Activated CD8-positive, alpha-beta memory T cell treated with anti-CD3 and anti-CD28 coated beads, Interleukin-2, amount 10 ng/mL, durations not matched to agents 7 days and 5 days (primary cell): ENCODE measurements around the gene PARD6G. TPM values are rescaled to one million over a fixed set of nuclear protein-coding genes. Genes with fewer than 3 reads are reported as not detected.

Source experiments
- ATAC-seq: fragments of 150-1000 bp; cut with Tn5 transposase; one replicate; pipeline ENCODE4 v1.10.0; 2021; ENCODE audit warnings: moderate library complexity
- CTCF ChIA-PET: fragments of 350-600 bp; sonication (Branson Sonifier 250); formaldehyde crosslinking; loops from one replicate; lab custom pipeline; 2021; ENCODE audit warnings: antibody characterized with exemption; lab: Charles Lee
- DNase-seq: peaks from one replicate; pipeline ENCODE4 v3.0.0-alpha.2; 2020
- H3K27ac Mint-ChIP-seq: one replicate; pipeline ENCODE4 v1.8.0; 2021; ENCODE audit warnings: mild to moderate bottlenecking, mixed read lengths
- H3K27me3 Mint-ChIP-seq: one replicate; pipeline ENCODE4 v1.8.0; 2021; ENCODE audit warnings: mixed read lengths
- H3K36me3 Mint-ChIP-seq: one replicate; pipeline ENCODE4 v1.8.0; 2021; ENCODE audit warnings: mild to moderate bottlenecking, mixed read lengths
- H3K4me1 Mint-ChIP-seq: one replicate; pipeline ENCODE4 v1.8.0; 2021; ENCODE audit warnings: mixed read lengths
- H3K4me3 Mint-ChIP-seq: one replicate; pipeline ENCODE4 v1.8.0; 2021; ENCODE audit warnings: mild to moderate bottlenecking, moderate library complexity, mixed read lengths
- H3K9me3 Mint-ChIP-seq: one replicate; pipeline ENCODE4 v1.8.0; 2022; ENCODE audit warnings: low read depth, mixed read lengths
- total RNA-seq, 2 experiments: library from RNA; stranded (reverse); gene quantifications; one replicate each; pipeline ENCODE4 v1.2.3, GENCODE V29; 2021

The PARD6G gene
- total RNA-seq, 2 experiments from 2014 or later, result 0.41 to 0.98 TPM

DNA sequence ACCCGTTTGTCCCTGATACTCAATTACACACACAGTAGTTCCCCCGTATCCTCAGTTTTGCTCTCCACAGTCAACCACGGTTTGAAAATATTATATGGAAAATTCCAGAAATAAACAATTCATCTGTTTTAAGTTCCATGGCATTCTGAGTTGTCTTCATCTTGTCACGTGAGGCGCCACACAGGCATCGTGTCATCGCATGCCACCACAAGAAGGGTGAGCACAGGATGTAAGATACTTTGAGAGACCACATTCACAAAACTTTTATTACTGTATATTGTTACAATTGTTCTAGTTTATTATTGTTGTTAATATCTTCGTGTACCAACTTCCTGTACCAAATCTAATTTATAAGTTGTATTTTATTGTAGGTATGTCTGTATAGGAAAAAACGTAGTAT lies 120.5 kb downstream of the PARD6G start:
- peaks cover 56% of the 10 kb centered on the region for H3K36me3 Mint-ChIP-seq
- H3K4me3 Mint-ChIP-seq, result no peak overlapping the region
- H3K27me3 Mint-ChIP-seq, result no peaks in the 10 kb centered on the region
- CTCF ChIA-PET, result no interaction called here
- peaks cover 28% of the 10 kb centered on the region for H3K4me1 Mint-ChIP-seq
- peaks cover 2% of the 10 kb centered on the region for H3K9me3 Mint-ChIP-seq
- peak overlapping the region; percentile 34 for H3K27ac Mint-ChIP-seq
- ATAC-seq, result no peak
- no peak for DNase-seq

DNA sequence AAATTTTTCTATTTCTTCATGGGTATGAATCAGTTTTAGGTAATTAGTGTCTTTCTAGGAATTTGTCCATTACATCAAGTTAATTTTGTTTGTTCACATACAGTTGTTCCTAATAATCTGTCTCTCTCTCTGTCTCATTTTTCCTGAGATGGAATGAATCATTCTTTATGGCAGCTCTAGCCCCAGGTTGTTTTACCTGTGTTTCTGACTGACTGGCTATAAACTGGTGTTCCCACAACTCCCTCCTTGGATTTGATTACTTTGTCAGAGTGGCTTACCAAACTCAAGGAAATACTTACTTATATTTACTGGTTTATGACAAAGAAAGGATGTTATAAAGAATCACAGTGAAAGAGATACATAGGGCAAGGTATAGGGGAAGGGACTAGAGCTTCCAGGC lies 123.2 kb downstream of the PARD6G start:
- H3K27me3 Mint-ChIP-seq, result no peaks in the 10 kb centered on the region
- H3K9me3 Mint-ChIP-seq, result peaks cover 2% of the 10 kb centered on the region
- H3K4me3 Mint-ChIP-seq, result no peak overlapping the region
- peaks cover 62% of the 10 kb centered on the region for H3K36me3 Mint-ChIP-seq
- CTCF ChIA-PET, result no interaction called here
- H3K4me1 Mint-ChIP-seq, result peaks cover 15% of the 10 kb centered on the region
- DNase-seq (no peak), ATAC-seq (no peak)
- H3K27ac Mint-ChIP-seq, result no peak overlapping the region

DNA sequence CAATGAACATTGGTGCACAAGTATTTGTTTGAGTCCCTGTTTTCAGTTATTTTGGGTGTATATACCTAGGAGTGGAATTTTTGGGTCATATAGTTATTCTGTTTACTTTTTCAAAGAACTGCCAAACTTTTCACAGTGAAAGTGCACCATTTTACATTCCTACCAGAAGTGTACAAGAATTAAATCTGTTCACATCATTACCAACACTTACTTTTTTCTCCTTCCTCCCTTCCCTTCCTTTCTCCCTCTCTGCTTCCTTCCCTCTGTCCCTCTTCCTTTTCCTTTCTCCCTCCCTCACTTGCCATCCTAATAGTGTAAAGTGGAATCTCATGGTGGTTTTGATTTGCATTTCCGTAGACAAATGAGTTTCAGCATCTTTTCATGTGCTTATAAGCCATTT lies 126.4 kb downstream of the PARD6G start:
- DNase-seq (no peak), ATAC-seq (no peak)
- no peak overlapping the region for H3K27ac Mint-ChIP-seq
- H3K4me1 Mint-ChIP-seq, result peaks cover 2% of the 10 kb centered on the region
- peaks cover 58% of the 10 kb centered on the region for H3K36me3 Mint-ChIP-seq
- no peaks in the 10 kb centered on the region for H3K9me3 Mint-ChIP-seq
- H3K4me3 Mint-ChIP-seq, result no peak overlapping the region
- no peaks in the 10 kb centered on the region for H3K27me3 Mint-ChIP-seq
- CTCF ChIA-PET, result no interaction called here

DNA sequence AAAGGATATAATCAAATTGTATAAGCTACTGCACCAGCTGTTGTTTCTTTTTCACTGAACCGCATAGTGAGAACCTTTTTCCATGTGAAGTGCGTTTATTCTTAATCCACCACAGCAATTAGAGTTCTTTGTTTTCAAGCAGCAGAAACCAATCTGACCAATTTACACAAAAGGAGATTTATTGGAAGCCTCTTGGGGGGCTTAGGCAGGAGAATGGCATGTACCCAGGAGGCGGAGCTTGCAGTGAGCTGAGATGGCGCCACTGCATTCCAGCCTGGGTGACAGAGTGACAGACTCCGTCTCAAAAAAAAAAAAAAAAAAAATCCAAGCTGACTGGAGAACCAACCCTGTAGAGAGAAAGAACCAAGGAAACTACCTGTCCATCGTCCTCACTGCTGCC lies 128.2 kb downstream of the PARD6G start:
- DNase-seq (no peak), ATAC-seq (no peak)
- Mint-ChIP-seq H3K9me3 (no peaks in the 10 kb centered on the region), H3K27ac (no peak overlapping the region), H3K27me3 (no peaks in the 10 kb centered on the region), H3K4me3 (no peak overlapping the region), H3K4me1 (peaks cover 8% of the 10 kb centered on the region), H3K36me3 (peaks cover 50% of the 10 kb centered on the region)
- CTCF ChIA-PET, result no interaction called here

DNA sequence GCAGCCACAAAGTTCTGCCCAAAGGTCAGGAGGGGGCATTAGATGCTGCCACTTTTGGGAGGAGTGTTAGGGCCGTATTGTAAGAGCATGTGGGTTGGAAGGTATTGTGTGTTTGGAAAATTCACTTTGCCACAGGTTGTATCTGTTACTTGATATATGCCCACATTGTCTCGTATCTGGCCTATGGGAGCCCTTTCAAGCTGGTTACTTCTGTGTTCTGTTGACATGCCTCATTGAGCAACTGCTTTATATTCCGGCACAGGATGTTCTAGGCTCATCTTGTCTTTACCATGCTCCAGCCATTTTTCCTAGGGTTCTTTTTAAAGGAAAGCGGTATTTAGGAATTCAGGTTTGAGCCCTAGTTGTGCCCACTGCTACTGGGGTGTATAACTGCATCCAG lies 132.3 kb downstream of the PARD6G start:
- ATAC-seq, result no peak
- CTCF ChIA-PET, result no interaction called here
- Mint-ChIP-seq H3K4me1 (peaks cover 31% of the 10 kb centered on the region), H3K36me3 (peaks cover 40% of the 10 kb centered on the region), H3K9me3 (no peaks in the 10 kb centered on the region), H3K27ac (no peak overlapping the region), H3K27me3 (no peaks in the 10 kb centered on the region), H3K4me3 (no peak overlapping the region)
- DNase-seq, result no peak

DNA sequence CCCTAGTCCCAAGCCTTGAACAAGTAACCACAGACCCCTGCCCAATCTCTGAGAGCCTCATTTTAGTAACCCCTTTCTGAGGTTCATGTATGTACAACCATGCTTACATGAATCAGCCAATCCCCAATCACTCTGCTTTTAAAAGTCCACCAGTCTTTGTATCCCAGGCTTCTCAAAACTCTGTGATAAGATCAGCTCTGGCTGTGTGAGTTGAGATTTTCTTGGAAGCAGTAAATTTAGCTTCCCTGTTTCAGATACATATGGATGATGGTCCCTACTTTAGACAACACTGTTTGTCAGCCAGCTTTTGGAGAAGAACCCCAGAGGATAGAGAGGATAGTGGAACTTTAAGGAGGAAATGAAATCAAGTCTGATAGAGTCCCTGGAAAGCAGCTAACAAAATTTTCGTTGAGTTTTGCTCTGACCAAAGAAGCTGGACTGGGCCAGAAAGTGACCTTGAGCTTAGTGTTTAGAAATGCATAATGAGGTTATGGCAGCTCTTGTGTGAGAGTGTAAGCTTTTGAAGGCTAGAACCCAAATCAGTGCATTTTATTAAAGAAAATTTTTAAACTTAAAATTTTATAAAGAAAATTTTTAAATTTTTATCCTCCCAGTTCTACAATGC lies 134.6 kb downstream of the PARD6G start:
- Mint-ChIP-seq H3K4me3 (no peak overlapping the region), H3K36me3 (peaks cover 23% of the 10 kb centered on the region), H3K4me1 (peaks cover 35% of the 10 kb centered on the region), H3K27me3 (no peaks in the 10 kb centered on the region), H3K27ac (no peak overlapping the region), H3K9me3 (no peaks in the 10 kb centered on the region)
- DNase-seq (no peak), ATAC-seq (no peak)
- CTCF ChIA-PET, result interaction anchor here (1.0 to 1.8 kb wide), 5 partner anchors 16 to 149 kb away, joined by 3 to 5 read pairs (median 4); no protein-coding TSS in a partner anchor

DNA sequence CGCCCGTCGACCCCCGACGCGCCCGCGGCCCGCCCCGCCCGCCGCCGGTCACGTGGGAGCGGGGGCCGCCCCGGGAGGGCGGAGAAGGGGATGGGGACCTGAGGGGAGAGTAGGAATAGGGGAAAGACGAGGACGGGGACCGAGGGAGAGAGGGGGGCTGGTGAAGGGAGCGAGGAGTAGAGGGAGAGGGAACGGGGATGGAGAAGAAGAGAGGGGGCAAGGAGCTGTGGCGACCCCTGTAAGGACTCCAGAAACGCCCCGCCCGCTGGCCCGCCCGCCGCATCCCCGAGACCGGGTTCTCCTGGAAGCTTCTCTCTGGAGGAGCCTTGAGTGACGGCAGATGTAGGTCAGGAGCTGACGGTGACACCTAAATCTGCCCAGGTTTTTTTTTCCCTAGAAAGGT lies 137.6 kb downstream of the PARD6G start:
- DNase-seq, result peak; percentile 51
- H3K36me3 Mint-ChIP-seq, result peaks cover 15% of the 10 kb centered on the region
- peak overlapping the region; percentile 78 for H3K4me3 Mint-ChIP-seq
- peak; percentile 51 for ATAC-seq
- peak overlapping the region; percentile 75 for H3K27ac Mint-ChIP-seq
- H3K9me3 Mint-ChIP-seq, result no peaks in the 10 kb centered on the region
- CTCF ChIA-PET, result interaction anchor here (0.7 to 1.1 kb wide), 3 partner anchors 19 to 38 kb away, joined by 3 to 5 read pairs (median 3); no protein-coding TSS in a partner anchor
- H3K27me3 Mint-ChIP-seq, result no peaks in the 10 kb centered on the region
- H3K4me1 Mint-ChIP-seq, result peaks cover 35% of the 10 kb centered on the region

DNA sequence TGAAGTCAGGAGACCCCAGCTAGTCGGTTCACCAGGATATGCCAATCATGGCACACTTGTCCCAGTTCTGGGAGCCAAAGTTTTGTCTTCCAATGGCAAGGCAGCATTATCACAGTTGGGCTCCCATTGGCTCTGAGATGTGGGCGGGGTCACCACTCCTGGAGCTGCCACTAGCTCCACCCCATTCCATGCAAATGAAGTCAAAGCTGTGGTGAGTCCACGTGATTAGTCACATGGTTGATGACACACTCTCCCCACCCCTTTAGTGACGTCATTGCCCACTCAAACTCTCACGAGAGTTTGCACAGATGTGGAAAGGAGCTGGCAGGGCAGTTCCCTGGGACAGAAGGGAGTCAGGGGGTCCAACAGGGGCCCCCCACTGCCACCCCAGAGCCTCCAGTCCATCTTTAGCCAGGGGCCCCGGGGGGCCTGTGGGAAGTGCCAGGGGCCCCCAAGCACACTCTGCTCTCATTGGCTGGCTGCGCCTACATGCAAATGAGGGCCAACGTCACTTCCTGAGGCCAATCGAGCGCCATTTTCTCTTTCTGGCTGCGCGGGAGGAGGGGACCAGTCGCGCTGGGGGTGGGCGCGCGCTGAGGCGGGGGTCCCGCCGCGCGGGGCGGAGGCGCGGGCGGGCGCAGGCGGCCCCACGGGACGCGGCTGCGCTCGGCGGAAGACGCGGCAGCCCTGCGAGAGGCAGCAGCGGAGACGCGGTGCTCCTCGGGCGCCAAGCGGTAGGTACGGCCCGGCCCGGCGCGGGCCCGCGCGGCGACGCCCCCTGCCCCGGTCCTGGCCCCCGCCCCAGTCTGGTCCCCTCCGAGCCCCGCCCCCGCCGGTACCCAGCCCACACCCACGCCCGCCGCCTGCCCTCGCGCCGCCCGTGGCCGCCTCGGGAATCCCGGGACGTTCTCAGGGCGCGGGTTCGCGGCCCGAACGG lies 138.3 kb downstream of the PARD6G start, which contains the start of gene ADNP2:
TSS of gene ADNP2 (plus strand) at position 524 of the 937 bp plus-strand sequence. CDS start 8,281 bp downstream, outside the sequence.
- Mint-ChIP-seq H3K27ac (peak within 1 kb of the TSS; percentile 75), H3K36me3 (peaks cover 13% of the 10 kb centered on the region), H3K9me3 (no peaks in the 10 kb centered on the region), H3K4me1 (peaks cover 34% of the 10 kb centered on the region), H3K4me3 (peak within 1 kb of the TSS; percentile 78), H3K27me3 (no peaks in the 10 kb centered on the region)
- CTCF ChIA-PET, result interaction anchor here (0.8 to 1.0 kb wide), 2 partner anchors 20 to 25 kb away, joined by 3 to 5 read pairs; no protein-coding TSS in a partner anchor
- ATAC-seq (peak; percentile 87), DNase-seq (peak; percentile 92)

DNA sequence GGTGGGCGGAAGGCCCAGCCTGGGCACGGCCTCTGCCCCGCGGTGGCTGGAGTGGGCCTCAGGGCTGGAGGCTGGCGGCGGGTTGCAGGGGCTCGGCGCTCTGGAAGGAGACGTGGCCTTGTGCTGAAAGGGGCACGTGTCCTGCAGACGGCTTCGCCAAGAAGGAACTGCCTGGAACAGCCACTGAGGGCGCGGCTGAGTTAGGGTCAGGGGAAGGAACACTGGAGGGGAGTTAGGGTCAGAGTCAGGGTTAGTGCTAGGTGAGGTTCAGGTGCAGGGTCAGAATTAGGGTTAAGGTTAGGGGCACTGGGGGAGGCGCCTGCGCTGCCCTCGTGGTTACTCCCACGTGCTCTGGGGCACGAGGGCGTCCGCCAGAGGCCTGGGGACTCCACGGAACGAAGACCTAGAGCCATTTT lies 139.2 kb downstream of the PARD6G start:
- Mint-ChIP-seq H3K36me3 (peaks cover 11% of the 10 kb centered on the region), H3K9me3 (no peaks in the 10 kb centered on the region), H3K4me1 (peaks cover 31% of the 10 kb centered on the region), H3K4me3 (peak overlapping the region; percentile 61), H3K27me3 (no peaks in the 10 kb centered on the region), H3K27ac (no peak overlapping the region)
- no peak for DNase-seq
- ATAC-seq, result no peak
- CTCF ChIA-PET, result no interaction called here

DNA sequence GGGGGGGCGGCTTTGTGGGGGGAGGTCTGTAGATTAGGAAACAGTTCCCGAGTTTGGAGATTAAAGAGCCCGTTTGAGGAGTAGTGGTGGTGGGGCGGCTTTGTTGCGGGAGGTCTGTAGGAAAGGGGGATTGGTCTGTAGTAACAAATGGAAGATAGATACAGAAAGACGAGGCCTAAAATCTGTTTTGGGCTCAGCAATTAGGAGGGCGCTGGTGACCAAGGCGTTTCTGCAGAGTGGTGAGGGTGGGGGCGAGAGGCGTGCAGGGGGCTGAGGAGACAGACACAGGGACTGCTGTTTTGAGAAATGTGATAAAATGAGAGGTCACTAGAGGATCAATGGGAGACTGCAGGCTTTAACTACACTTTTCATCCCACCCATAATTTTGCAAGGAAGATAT lies 139.9 kb downstream of the PARD6G start:
- Mint-ChIP-seq H3K9me3 (no peaks in the 10 kb centered on the region), H3K27me3 (no peaks in the 10 kb centered on the region), H3K36me3 (peaks cover 6% of the 10 kb centered on the region), H3K27ac (no peak overlapping the region), H3K4me1 (peaks cover 26% of the 10 kb centered on the region), H3K4me3 (no peak overlapping the region)
- DNase-seq, result no peak
- ATAC-seq, result no peak
- CTCF ChIA-PET, result no interaction called here

Other genes starting within 250 kb of the PARD6G start
- 10 to 100 TPM; 24.2 to 28.6 TPM for gene RBFA, start 213.1 kb downstream of the PARD6G start, total RNA-seq
- gene ADNP2, start 138.3 kb downstream of the PARD6G start, total RNA-seq, result 10 to 100 TPM; 23.2 to 27.1 TPM